Measurements from ENCODE around the gene GABBR2. TPM values are rescaled to one million over a fixed set of nuclear protein-coding genes. Genes with fewer than 3 reads are reported as not detected.
A peak's percentile ranks its signal among the peaks of the same experiment; 100 is the strongest.

Gene GABBR2
- polyA plus RNA-seq, 1 donor (not counting 4 experiments of a cell fraction or from before 2014, with no cell fraction given) = 0.01 TPM

- Histone ChIP-seq H3K4me1 (ENCODE audit: control insufficient read depth, extremely low read depth, insufficient read depth, low read length) (no peaks in the 10 kb centered on the region), H3K79me2 (ENCODE audit: control insufficient read depth, insufficient read depth, low read length) (no peaks in the 10 kb centered on the region), H3K4me3 (ENCODE audit: control insufficient read depth in 2 of 3, extremely low read depth in 1 of 3, insufficient read depth in 2 of 3, low read depth in 1 of 3, low read length in 3 of 3) (no peak overlapping the region), H3K9me1 (ENCODE audit: control insufficient read depth, extremely low read depth, insufficient read depth, low read length) (no peaks in the 10 kb centered on the region), H3K9ac (ENCODE audit: control insufficient read depth, extremely low read depth, insufficient read depth, low read length) (no peak overlapping the region), H3K4me2 (ENCODE audit: control insufficient read depth, extremely low read depth, insufficient read depth, low read depth, low read length) (no peak overlapping the region), H2AFZ (ENCODE audit: control insufficient read depth, low read length) (no peak overlapping the region), H3K27ac (ENCODE audit: control insufficient read depth, insufficient read depth, low read length) (no peak overlapping the region), H3K27me3 (ENCODE audit: control insufficient read depth, extremely low read depth, insufficient read depth, low read length) (peaks cover 4% of the 10 kb centered on the region), H3K36me3 (ENCODE audit: control insufficient read depth in 2 of 2, extremely low read depth in 1 of 2, insufficient read depth in 2 of 2, low read length in 2 of 2) (no peaks in the 10 kb centered on the region), H3K9me3 (ENCODE audit: control insufficient read depth, low read depth, low read length) (peaks cover 2% of the 10 kb centered on the region), H4K20me1 (ENCODE audit: control insufficient read depth, extremely low read depth, insufficient read depth, low read length) (no peaks in the 10 kb centered on the region)
- dilution Hi-C loops (cut with MboI; ENCODE audit: extremely low pct_ligation_motif_present, low sequenced_read_pairs) = no loop called here
- TF ChIP-seq CTCF (optimal IDR thresholded peaks at IDR 0.05 in 1 of 3, IDR thresholded peaks at IDR 0.05 in 1 of 3, conservative IDR thresholded peaks at IDR 0.05 in 1 of 3; ENCODE audit: extremely low read depth in 1 of 3, insufficient read depth in 2 of 3, low read length in 3 of 3) (no peak), EZH2 (IDR thresholded peaks at IDR 0.05; ENCODE audit: low read length) (no peak)
- FAIRE-seq (no peak), DNase-seq (ENCODE audit: low read depth, low spot score) (no peak)
These were observed 343.0 kb downstream of the GABBR2 start for GRCh38 chr9:98365781-98366180.

GRCh38 chr9:98365227-98365669 is 343.5 kb downstream of the GABBR2 start:
- H3K9me1 ChIP-seq (ENCODE audit: control insufficient read depth, extremely low read depth, insufficient read depth, low read length) = no peaks in the 10 kb centered on the region
- H3K79me2 ChIP-seq (ENCODE audit: control insufficient read depth, insufficient read depth, low read length) = no peaks in the 10 kb centered on the region
- no peaks in the 10 kb centered on the region for H4K20me1 ChIP-seq (ENCODE audit: control insufficient read depth, extremely low read depth, insufficient read depth, low read length)
- H3K9me3 ChIP-seq (ENCODE audit: control insufficient read depth, low read depth, low read length) = peaks cover 2% of the 10 kb centered on the region
- H3K36me3 ChIP-seq (ENCODE audit: control insufficient read depth in 2 of 2, extremely low read depth in 1 of 2, insufficient read depth in 2 of 2, low read length in 2 of 2) = no peaks in the 10 kb centered on the region
- H3K27me3 ChIP-seq (ENCODE audit: control insufficient read depth, extremely low read depth, insufficient read depth, low read length) = peaks cover 4% of the 10 kb centered on the region
- H3K9ac ChIP-seq (ENCODE audit: control insufficient read depth, extremely low read depth, insufficient read depth, low read length) = no peak overlapping the region
- H3K27ac ChIP-seq (ENCODE audit: control insufficient read depth, insufficient read depth, low read length) = no peak overlapping the region
- H3K4me1 ChIP-seq (ENCODE audit: control insufficient read depth, extremely low read depth, insufficient read depth, low read length) = no peaks in the 10 kb centered on the region
- TF ChIP-seq CTCF (optimal IDR thresholded peaks at IDR 0.05 in 1 of 3, IDR thresholded peaks at IDR 0.05 in 1 of 3, conservative IDR thresholded peaks at IDR 0.05 in 1 of 3; ENCODE audit: extremely low read depth in 1 of 3, insufficient read depth in 2 of 3, low read length in 3 of 3) (peak; percentile 63 to 74 (median 68)), EZH2 (IDR thresholded peaks at IDR 0.05; ENCODE audit: low read length) (no peak)
- DNase-seq (ENCODE audit: low read depth, low spot score) = peak; percentile 30
- no peak overlapping the region for H2AFZ ChIP-seq (ENCODE audit: control insufficient read depth, low read length)
- peak; percentile 46 for FAIRE-seq
- no peak overlapping the region for H3K4me3 ChIP-seq (ENCODE audit: control insufficient read depth in 2 of 3, extremely low read depth in 1 of 3, insufficient read depth in 2 of 3, low read depth in 1 of 3, low read length in 3 of 3)
- dilution Hi-C loops (cut with MboI; ENCODE audit: extremely low pct_ligation_motif_present, low sequenced_read_pairs) = no loop called here
- no peak overlapping the region for H3K4me2 ChIP-seq (ENCODE audit: control insufficient read depth, extremely low read depth, insufficient read depth, low read depth, low read length)
